GM20000 (cell line): ENCODE results near the gene AURKAIP1.

Experiments used
- DNase-seq: peaks from one replicate; pipeline ENCODE4 v3.0.0; 2012; ENCODE audit warnings: low spot score
- CTCF ChIP-seq: IDR thresholded peaks from 2 replicates; pipeline ENCODE4 v1.5.1; 2012; ENCODE audit warnings: mild to moderate bottlenecking, control low read depth; ENCODE audit errors: extremely low read depth, missing control alignments

The AURKAIP1 gene

GRCh38 chr1:1330366-1331067 lies 44.5 kb downstream of the AURKAIP1 start:
- no peak for DNase-seq
- TF ChIP-seq CTCF: no peak

- TF ChIP-seq CTCF: no peak
- DNase-seq: no peak
Observed at GRCh38 chr1:1329304-1330210, 45.5 kb downstream of the AURKAIP1 start.

GRCh38 chr1:1328254-1328653 lies 46.8 kb downstream of the AURKAIP1 start:
- no peak for TF ChIP-seq CTCF
- DNase-seq: no peak

- TF ChIP-seq CTCF: no peak
- DNase-seq: no peak
Observed at GRCh38 chr1:1327291-1327690, 47.7 kb downstream of the AURKAIP1 start.

GRCh38 chr1:1326075-1326605 lies 48.9 kb downstream of the AURKAIP1 start:
- DNase-seq: no peak
- TF ChIP-seq CTCF: no peak

GRCh38 chr1:1325288-1326074 lies 49.5 kb downstream of the AURKAIP1 start:
- no peak for TF ChIP-seq CTCF
- DNase-seq: no peak
